SKM-1 treated with dmso at 0.1 percent for 144 hours (cell line): ENCODE results near the gene ZDHHC14.
A peak's percentile ranks its signal among the peaks of the same experiment; 100 is the strongest.

Experiments used
- DNase-seq: peaks from one replicate; lab custom pipeline; 2025; ENCODE audit not compliant: unreplicated experiment; lab: John Stamatoyannopoulos, UW

Gene ZDHHC14

GRCh38 chr6:157514659-157515496 lies 133.9 kb downstream of the ZDHHC14 start:
- DNase-seq, result peak; percentile 86

GRCh38 chr6:157516319-157517026 lies 135.5 kb downstream of the ZDHHC14 start:
- no peak for DNase-seq

- no peak for DNase-seq
These were observed 136.8 kb downstream of the ZDHHC14 start for GRCh38 chr6:157517601-157518359.

GRCh38 chr6:157518397-157519250 lies 137.6 kb downstream of the ZDHHC14 start:
- DNase-seq, result no peak

GRCh38 chr6:157519255-157520116 lies 138.5 kb downstream of the ZDHHC14 start:
- DNase-seq, result no peak

- DNase-seq, result no peak
These were observed 139.1 kb downstream of the ZDHHC14 start for GRCh38 chr6:157520117-157520406.

- DNase-seq, result no peak
These were observed 139.8 kb downstream of the ZDHHC14 start for GRCh38 chr6:157520596-157521361.

- peak; percentile 66 for DNase-seq
These were observed 140.7 kb downstream of the ZDHHC14 start for GRCh38 chr6:157521362-157522335.

GRCh38 chr6:157522472-157522871 lies 141.5 kb downstream of the ZDHHC14 start:
- no peak for DNase-seq

- no peak for DNase-seq
These were observed 143.7 kb downstream of the ZDHHC14 start for GRCh38 chr6:157524735-157525134.

GRCh38 chr6:157525292-157525889 lies 144.4 kb downstream of the ZDHHC14 start:
- DNase-seq, result no peak

GRCh38 chr6:157525918-157526425 lies 145.0 kb downstream of the ZDHHC14 start:
- DNase-seq, result no peak

- DNase-seq, result no peak
These were observed 146.5 kb downstream of the ZDHHC14 start for GRCh38 chr6:157527471-157527907.

GRCh38 chr6:157528931-157529653 lies 148.1 kb downstream of the ZDHHC14 start:
- no peak for DNase-seq

- no peak for DNase-seq
These were observed 148.7 kb downstream of the ZDHHC14 start for GRCh38 chr6:157529654-157530039.

- no peak for DNase-seq
These were observed 149.1 kb downstream of the ZDHHC14 start for GRCh38 chr6:157530126-157530525.

- DNase-seq, result no peak
These were observed 149.8 kb downstream of the ZDHHC14 start for GRCh38 chr6:157530724-157531168.
